ENCODE results near the gene ARHGAP44. TPM values are rescaled to one million over a fixed set of nuclear protein-coding genes. Genes with fewer than 3 reads are reported as not detected.

The ARHGAP44 gene
- total RNA-seq, 1 donor from 2014 or later: 12.4 TPM

GRCh38 chr17:12830777-12831247, 41.5 kb downstream of the ARHGAP44 start:
- Mint-ChIP-seq H3K4me3 (ENCODE audit: low read depth) (no peak overlapping the region), H3K36me3 (ENCODE audit: insufficient read depth) (peaks cover 24% of the 10 kb centered on the region), H3K27ac (no peak overlapping the region), H3K9me3 (ENCODE audit: low read depth) (peaks cover 41% of the 10 kb centered on the region), H3K4me1 (ENCODE audit: low read depth) (peaks cover 4% of the 10 kb centered on the region), H3K27me3 (no peaks in the 10 kb centered on the region)
- no peak for DNase-seq (ENCODE audit: low spot score, unreplicated experiment)
- TF ChIP-seq, protein P1, sequence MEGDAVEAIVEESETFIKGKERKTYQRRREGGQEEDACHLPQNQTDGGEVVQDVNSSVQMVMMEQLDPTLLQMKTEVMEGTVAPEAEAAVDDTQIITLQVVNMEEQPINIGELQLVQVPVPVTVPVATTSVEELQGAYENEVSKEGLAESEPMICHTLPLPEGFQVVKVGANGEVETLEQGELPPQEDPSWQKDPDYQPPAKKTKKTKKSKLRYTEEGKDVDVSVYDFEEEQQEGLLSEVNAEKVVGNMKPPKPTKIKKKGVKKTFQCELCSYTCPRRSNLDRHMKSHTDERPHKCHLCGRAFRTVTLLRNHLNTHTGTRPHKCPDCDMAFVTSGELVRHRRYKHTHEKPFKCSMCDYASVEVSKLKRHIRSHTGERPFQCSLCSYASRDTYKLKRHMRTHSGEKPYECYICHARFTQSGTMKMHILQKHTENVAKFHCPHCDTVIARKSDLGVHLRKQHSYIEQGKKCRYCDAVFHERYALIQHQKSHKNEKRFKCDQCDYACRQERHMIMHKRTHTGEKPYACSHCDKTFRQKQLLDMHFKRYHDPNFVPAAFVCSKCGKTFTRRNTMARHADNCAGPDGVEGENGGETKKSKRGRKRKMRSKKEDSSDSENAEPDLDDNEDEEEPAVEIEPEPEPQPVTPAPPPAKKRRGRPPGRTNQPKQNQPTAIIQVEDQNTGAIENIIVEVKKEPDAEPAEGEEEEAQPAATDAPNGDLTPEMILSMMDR (IDR thresholded peaks at IDR 0.05; ENCODE audit: unreplicated experiment): no peak

DNA sequence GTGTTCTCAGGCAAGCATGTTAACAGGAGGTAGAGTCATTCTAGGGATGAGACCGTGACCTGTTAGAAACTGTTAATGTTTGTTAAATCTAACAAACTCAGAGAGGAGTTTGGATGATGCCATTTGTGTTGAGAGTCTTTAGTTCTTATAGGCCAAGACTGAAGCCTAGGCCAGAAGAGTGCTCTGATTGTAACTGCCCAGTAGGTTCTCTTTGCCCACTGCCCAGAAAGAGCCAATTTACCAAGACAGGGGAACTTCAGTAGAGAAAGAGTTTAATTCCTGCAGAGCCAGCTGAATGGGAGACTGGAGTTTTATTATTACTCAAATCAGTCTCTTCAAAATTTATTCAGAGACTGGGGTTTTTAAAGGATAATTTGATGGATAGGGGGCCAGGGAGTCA, 42.5 kb downstream of the ARHGAP44 start:
- peaks cover 24% of the 10 kb centered on the region for H3K36me3 Mint-ChIP-seq (ENCODE audit: insufficient read depth)
- TF ChIP-seq, protein P1 (IDR thresholded peaks at IDR 0.05; ENCODE audit: unreplicated experiment): no peak
- no peak overlapping the region for H3K27ac Mint-ChIP-seq
- H3K4me1 Mint-ChIP-seq (ENCODE audit: low read depth): peaks cover 4% of the 10 kb centered on the region
- H3K4me3 Mint-ChIP-seq (ENCODE audit: low read depth): no peak overlapping the region
- DNase-seq (ENCODE audit: low spot score, unreplicated experiment): no peak
- H3K27me3 Mint-ChIP-seq: no peaks in the 10 kb centered on the region
- H3K9me3 Mint-ChIP-seq (ENCODE audit: low read depth): peaks cover 42% of the 10 kb centered on the region

DNA sequence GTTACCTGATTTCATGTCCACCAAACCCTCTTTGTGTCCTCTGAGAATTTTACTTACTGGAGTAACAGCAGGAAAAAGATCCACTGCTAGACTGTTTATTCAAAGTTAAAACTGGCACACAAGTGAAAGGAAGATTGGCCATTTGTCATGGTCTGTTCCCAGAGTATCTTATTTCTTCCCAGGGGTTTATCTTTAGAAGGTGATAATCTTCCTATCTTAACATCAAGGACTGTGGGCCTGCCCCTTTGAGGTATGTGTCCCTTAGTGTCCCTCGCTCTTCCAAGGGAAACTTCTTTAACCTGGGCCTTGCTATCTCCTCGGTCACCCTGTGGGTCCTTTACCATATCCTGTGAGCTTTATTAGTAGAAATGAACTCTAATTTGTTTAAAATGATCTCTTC, 49.7 kb downstream of the ARHGAP44 start:
- Mint-ChIP-seq H3K27ac (no peak overlapping the region), H3K4me3 (ENCODE audit: low read depth) (no peak overlapping the region), H3K27me3 (no peaks in the 10 kb centered on the region), H3K36me3 (ENCODE audit: insufficient read depth) (no peaks in the 10 kb centered on the region), H3K9me3 (ENCODE audit: low read depth) (peaks cover 11% of the 10 kb centered on the region), H3K4me1 (ENCODE audit: low read depth) (peaks cover 4% of the 10 kb centered on the region)
- DNase-seq (ENCODE audit: low spot score, unreplicated experiment): no peak
- TF ChIP-seq, protein P1 (IDR thresholded peaks at IDR 0.05; ENCODE audit: unreplicated experiment): no peak

DNA sequence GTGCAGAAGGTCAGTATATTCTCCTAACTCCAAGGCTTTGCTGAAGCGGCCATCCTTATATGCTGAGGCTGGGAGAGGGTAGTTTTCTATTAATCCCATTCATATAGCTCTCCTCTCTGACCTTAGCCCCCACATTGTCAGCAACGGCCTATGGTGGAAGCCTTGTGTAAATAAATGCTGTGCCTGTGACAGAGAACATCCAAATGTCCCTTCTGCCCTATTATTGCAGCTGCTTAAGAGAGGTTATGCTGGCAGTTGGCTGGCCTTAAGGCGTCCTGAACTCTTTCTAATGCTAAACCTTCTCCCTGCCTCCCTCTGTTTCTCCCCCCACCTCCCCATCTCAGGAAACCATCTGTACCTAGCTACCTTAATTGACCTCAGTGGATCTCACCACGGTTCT, 53.6 kb downstream of the ARHGAP44 start:
- Mint-ChIP-seq H3K27me3 (no peaks in the 10 kb centered on the region), H3K36me3 (ENCODE audit: insufficient read depth) (peaks cover 1% of the 10 kb centered on the region), H3K4me3 (ENCODE audit: low read depth) (no peak overlapping the region), H3K4me1 (ENCODE audit: low read depth) (no peaks in the 10 kb centered on the region), H3K27ac (no peak overlapping the region), H3K9me3 (ENCODE audit: low read depth) (peaks cover 9% of the 10 kb centered on the region)
- DNase-seq (ENCODE audit: low spot score, unreplicated experiment): no peak
- TF ChIP-seq, protein P1 (IDR thresholded peaks at IDR 0.05; ENCODE audit: unreplicated experiment): no peak

DNA sequence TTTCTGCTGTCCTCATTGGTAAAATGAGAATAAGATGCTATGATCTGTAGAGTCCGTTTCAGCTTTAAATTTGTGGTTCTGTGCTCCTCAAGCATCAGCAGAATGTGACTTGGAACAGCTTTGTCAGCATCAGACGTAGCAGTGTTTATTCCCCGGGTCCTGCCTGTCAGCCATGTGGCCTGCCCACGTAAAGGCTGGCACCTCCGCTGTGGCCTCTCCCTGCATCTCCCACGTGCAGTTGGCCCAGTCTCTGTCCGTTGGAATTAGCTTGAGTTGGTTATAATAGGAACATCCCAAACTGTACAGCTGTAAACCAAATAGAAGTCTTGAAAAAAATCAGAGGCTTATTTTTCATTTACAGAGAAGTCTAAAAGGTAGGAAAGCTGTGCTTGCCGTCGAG, 61.7 kb downstream of the ARHGAP44 start:
- Mint-ChIP-seq H3K4me3 (ENCODE audit: low read depth) (no peak overlapping the region), H3K4me1 (ENCODE audit: low read depth) (peaks cover 6% of the 10 kb centered on the region), H3K9me3 (ENCODE audit: low read depth) (no peaks in the 10 kb centered on the region), H3K27me3 (no peaks in the 10 kb centered on the region), H3K27ac (no peak overlapping the region), H3K36me3 (ENCODE audit: insufficient read depth) (no peaks in the 10 kb centered on the region)
- DNase-seq (ENCODE audit: low spot score, unreplicated experiment): no peak
- TF ChIP-seq, protein P1 (IDR thresholded peaks at IDR 0.05; ENCODE audit: unreplicated experiment): no peak
